PFSK-1 (cell line): Measurements from ENCODE around the gene MZB1.

Source experiments
- FOXP2 ChIP-seq: optimal IDR thresholded peaks from 2 replicates; pipeline ENCODE3; 2011; ENCODE audit warnings: borderline replicate concordance, control low read depth, inconsistent platforms; ENCODE audit not compliant: insufficient read depth; ENCODE audit errors: extremely low read length, extremely low read depth
- POLR2AphosphoS5 ChIP-seq: IDR thresholded peaks from 2 replicates; pipeline ENCODE4 v1.6.1; 2012; ENCODE audit warnings: low read depth, mild to moderate bottlenecking, control low read depth, low read length, moderate library complexity
- SIN3A ChIP-seq: IDR thresholded peaks from 2 replicates; pipeline ENCODE4 v1.6.1; 2012; ENCODE audit warnings: mild to moderate bottlenecking, low read length, moderate library complexity, borderline replicate concordance; ENCODE audit not compliant: insufficient read depth
- TAF1 ChIP-seq: IDR thresholded peaks from 2 replicates; pipeline ENCODE4 v1.6.1; 2012; ENCODE audit warnings: low read length, control low read depth, borderline replicate concordance; ENCODE audit not compliant: insufficient read depth
- TF ChIP-seq, protein P1 (sequence below), 2 experiments: IDR thresholded peaks; 2 replicates each; pipeline versions ENCODE4 v1.6.1 to v1.8.0; 2011 to 2012; ENCODE audit warnings: low read depth in 2 of 2, low read length in 2 of 2, control low read depth in 1 of 2, inconsistent platforms in 1 of 2, mild to moderate bottlenecking in 1 of 2, moderate library complexity in 1 of 2; ENCODE audit not compliant: insufficient read depth in 1 of 2

The MZB1 gene

DNA sequence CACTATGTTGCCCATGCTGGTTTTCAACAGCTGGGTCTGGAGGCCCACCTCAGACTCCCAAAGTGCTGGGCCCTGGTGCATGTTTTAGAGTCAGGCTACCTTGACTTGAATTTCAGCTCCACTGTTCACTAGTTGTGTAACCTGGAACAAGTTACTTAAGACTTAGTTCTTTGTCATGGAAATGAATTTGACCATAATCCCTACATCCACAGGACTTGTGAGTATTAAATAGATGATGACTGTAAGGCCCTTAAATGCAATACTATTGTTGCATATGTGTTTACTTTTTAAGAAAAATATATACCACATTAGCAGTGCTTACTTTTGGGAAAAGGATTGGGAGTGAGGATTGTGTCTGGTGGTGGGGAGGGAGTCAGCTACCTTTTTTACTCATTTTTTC is 31.6 kb downstream of the MZB1 start:
- no peak for TF ChIP-seq POLR2AphosphoS5
- TF ChIP-seq, protein P1, sequence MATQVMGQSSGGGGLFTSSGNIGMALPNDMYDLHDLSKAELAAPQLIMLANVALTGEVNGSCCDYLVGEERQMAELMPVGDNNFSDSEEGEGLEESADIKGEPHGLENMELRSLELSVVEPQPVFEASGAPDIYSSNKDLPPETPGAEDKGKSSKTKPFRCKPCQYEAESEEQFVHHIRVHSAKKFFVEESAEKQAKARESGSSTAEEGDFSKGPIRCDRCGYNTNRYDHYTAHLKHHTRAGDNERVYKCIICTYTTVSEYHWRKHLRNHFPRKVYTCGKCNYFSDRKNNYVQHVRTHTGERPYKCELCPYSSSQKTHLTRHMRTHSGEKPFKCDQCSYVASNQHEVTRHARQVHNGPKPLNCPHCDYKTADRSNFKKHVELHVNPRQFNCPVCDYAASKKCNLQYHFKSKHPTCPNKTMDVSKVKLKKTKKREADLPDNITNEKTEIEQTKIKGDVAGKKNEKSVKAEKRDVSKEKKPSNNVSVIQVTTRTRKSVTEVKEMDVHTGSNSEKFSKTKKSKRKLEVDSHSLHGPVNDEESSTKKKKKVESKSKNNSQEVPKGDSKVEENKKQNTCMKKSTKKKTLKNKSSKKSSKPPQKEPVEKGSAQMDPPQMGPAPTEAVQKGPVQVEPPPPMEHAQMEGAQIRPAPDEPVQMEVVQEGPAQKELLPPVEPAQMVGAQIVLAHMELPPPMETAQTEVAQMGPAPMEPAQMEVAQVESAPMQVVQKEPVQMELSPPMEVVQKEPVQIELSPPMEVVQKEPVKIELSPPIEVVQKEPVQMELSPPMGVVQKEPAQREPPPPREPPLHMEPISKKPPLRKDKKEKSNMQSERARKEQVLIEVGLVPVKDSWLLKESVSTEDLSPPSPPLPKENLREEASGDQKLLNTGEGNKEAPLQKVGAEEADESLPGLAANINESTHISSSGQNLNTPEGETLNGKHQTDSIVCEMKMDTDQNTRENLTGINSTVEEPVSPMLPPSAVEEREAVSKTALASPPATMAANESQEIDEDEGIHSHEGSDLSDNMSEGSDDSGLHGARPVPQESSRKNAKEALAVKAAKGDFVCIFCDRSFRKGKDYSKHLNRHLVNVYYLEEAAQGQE (IDR thresholded peaks at IDR 0.05; ENCODE audit: insufficient read depth in 1 of 2, low read depth in 2 of 2, low read length in 2 of 2), result no peak
- TF ChIP-seq TAF1, result no peak
- no peak for TF ChIP-seq FOXP2
- no peak for TF ChIP-seq SIN3A

DNA sequence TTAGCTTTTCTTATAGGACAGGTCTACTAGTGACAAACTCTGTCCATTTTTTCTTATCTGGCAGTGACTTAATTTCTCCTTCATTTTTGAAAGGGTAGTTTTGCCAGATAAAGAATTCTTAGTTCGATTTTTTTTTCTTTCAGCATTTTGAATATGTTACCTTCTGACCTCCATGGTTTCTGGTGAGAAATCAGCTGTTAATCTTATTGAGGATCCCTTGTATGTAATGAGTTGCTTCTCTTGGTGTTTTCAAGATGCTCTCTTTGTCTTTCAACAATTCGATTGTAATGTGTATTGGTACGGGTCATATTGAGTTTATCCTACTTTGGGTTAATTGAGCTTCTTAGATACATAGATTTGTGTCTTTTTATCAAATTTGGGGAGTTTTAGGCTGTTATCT is 35.5 kb downstream of the MZB1 start:
- no peak for TF ChIP-seq TAF1
- no peak for TF ChIP-seq FOXP2
- TF ChIP-seq SIN3A, result no peak
- TF ChIP-seq, protein P1 (IDR thresholded peaks at IDR 0.05; ENCODE audit: insufficient read depth in 1 of 2, low read depth in 2 of 2, low read length in 2 of 2), result no peak
- no peak for TF ChIP-seq POLR2AphosphoS5

DNA sequence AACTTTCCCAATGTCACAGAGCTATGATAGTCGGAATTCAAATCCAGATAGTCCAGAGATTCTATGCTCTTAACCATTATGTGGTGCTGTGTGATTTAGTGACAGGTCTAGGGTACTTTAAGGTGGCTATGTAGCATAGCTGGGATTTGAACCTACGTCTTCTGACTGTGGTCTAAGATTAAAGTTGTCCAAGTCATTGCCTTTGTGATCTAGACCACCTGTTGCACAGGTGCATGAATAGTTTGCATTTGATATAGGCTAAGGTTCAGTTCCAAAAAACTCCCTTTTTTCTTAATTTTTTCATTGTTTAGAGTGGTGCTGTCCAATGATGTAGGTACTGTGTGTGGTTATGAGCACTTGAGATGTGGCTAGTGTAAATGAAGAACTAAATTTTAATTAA is 45.5 kb downstream of the MZB1 start:
- TF ChIP-seq, protein P1 (IDR thresholded peaks at IDR 0.05; ENCODE audit: insufficient read depth in 1 of 2, low read depth in 2 of 2, low read length in 2 of 2), result no peak
- TF ChIP-seq POLR2AphosphoS5 (no peak), FOXP2 (no peak), TAF1 (no peak), SIN3A (no peak)

DNA sequence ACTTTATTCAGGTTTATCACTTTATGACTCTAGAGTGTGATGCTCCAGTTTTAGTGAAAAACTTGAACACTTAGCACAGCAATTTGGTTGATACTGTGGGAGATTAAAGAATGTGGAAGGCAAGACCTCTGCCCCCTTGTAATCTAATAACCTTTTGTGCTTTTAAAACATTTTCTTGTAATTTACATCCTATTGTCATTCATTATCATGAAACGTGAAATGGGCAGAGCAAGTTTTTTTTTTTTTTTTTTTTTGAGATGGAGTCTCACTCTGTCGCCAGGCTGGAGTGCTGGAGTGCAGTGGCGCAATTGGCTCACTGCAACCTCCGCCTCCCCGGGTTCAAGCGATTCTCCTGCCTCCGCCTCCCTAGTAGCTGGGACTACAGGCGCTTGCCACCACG is 46.2 kb downstream of the MZB1 start:
- TF ChIP-seq SIN3A (no peak), TAF1 (no peak), POLR2AphosphoS5 (no peak), FOXP2 (no peak)
- TF ChIP-seq, protein P1 (IDR thresholded peaks at IDR 0.05; ENCODE audit: insufficient read depth in 1 of 2, low read depth in 2 of 2, low read length in 2 of 2), result no peak

DNA sequence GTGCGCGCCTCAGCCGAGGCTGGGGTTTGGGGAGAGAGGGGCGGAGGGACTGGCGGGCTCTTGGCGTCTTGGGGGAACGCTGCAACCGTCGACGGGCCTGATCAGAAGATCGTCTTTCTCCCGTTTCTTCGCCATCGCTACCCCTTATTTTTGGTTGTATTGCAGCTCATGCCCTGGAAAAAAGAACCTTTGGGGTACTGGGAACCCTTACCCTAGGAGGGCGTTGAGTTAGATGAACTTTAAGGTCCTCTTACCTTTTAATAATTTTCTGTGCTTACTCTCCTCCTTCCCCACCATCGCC is 47.3 kb downstream of the MZB1 start:
- no peak for TF ChIP-seq TAF1
- TF ChIP-seq, protein P1 (IDR thresholded peaks at IDR 0.05; ENCODE audit: insufficient read depth in 1 of 2, low read depth in 2 of 2, low read length in 2 of 2), result no peak
- no peak for TF ChIP-seq SIN3A
- TF ChIP-seq POLR2AphosphoS5, result no peak
- no peak for TF ChIP-seq FOXP2
